WTC11 (cell line): ENCODE data around the gene GSTO1. TPM values are rescaled to one million over a fixed set of nuclear protein-coding genes. Genes with fewer than 3 reads are reported as not detected.

Experiments used
- ATAC-seq: fragments of 200-7000 bp; cut with Tn5 transposase; 2 replicates; pipeline ENCODE4 v1.10.0; 2021; ENCODE audit warnings: mild to moderate bottlenecking, moderate library complexity
- CTCF ChIA-PET: fragments of 300-600 bp; sonication (Branson Sonifier 250); formaldehyde crosslinking; loops from one replicate; lab custom pipeline; 2021; ENCODE audit warnings: antibody characterized with exemption; lab: Charles Lee
- POLR2A ChIA-PET: fragments of 350-600 bp; sonication (Branson Sonifier 250); formaldehyde crosslinking; loops from one replicate; lab custom pipeline; 2021; ENCODE audit warnings: antibody characterized with exemption; lab: Charles Lee
- DNase-seq: peaks from one replicate; pipeline ENCODE4 v3.0.0; 2021; ENCODE audit warnings: low spot score
- H3K27ac Mint-ChIP-seq: 2 replicates; pipeline ENCODE4 v1.8.0; 2021; ENCODE audit warnings: mixed read lengths
- H3K27me3 Mint-ChIP-seq: 2 replicates; pipeline ENCODE4 v1.8.0; 2021; ENCODE audit warnings: low read depth, mild to moderate bottlenecking, moderate library complexity, mixed read lengths
- H3K36me3 Mint-ChIP-seq: 2 replicates; pipeline ENCODE4 v1.8.0; 2021; ENCODE audit warnings: mixed read lengths
- H3K4me1 Mint-ChIP-seq: 2 replicates; pipeline ENCODE4 v1.8.0; 2022; ENCODE audit warnings: mixed read lengths
- H3K4me3 Mint-ChIP-seq: 2 replicates; pipeline ENCODE4 v1.8.0; 2021; ENCODE audit warnings: mild to moderate bottlenecking, moderate library complexity, mixed read lengths
- H3K9me3 Mint-ChIP-seq: 2 replicates; pipeline ENCODE4 v1.8.0; 2021; ENCODE audit warnings: mixed read lengths
- ARID4B ChIP-seq: sonication (generic); formaldehyde crosslinking; IDR thresholded peaks from 2 replicates; pipeline ENCODE4 v1.8.0; 2023; ENCODE audit warnings: missing genetic modification reagents, mild to moderate bottlenecking, borderline replicate concordance
- CREM ChIP-seq: sonication (generic); formaldehyde crosslinking; IDR thresholded peaks from 2 replicates; pipeline ENCODE4 v1.8.1; 2022; ENCODE audit warnings: mild to moderate bottlenecking, missing genetic modification reagents, moderate library complexity
- GTF2I ChIP-seq: fragments of 250-450 bp; sonication (Bioruptor Pico); conservative IDR thresholded peaks from 2 replicates; pipeline ENCODE4 v1.4.0; 2021; ENCODE audit warnings: mild to moderate bottlenecking
- IRF2 ChIP-seq: sonication (generic); formaldehyde crosslinking; IDR thresholded peaks from 2 replicates; pipeline ENCODE4 v1.8.0; 2022; ENCODE audit warnings: low read depth, missing genetic modification reagents, borderline replicate concordance
- JAZF1 ChIP-seq: fragments of 250-450 bp; sonication (Bioruptor Pico); IDR thresholded peaks from 2 replicates; pipeline ENCODE4 v1.9.0; 2021; ENCODE audit warnings: moderate library complexity, mild to moderate bottlenecking, inconsistent platforms
- JUN ChIP-seq: sonication (generic); formaldehyde crosslinking; IDR thresholded peaks from 2 replicates; pipeline ENCODE4 v1.8.0; 2023; ENCODE audit warnings: mild to moderate bottlenecking, missing genetic modification reagents
- KAT7 ChIP-seq: sonication (generic); formaldehyde crosslinking; IDR thresholded peaks from 2 replicates; pipeline ENCODE4 v1.8.1; 2023; ENCODE audit warnings: missing genetic modification reagents, mild to moderate bottlenecking, borderline replicate concordance
- TEAD1 ChIP-seq: sonication (generic); formaldehyde crosslinking; IDR thresholded peaks from 2 replicates; pipeline ENCODE4 v1.8.0; 2022; ENCODE audit warnings: mild to moderate bottlenecking, missing genetic modification reagents
- TEAD4 ChIP-seq: sonication (generic); formaldehyde crosslinking; IDR thresholded peaks from 2 replicates; pipeline ENCODE4 v1.8.0; 2022; ENCODE audit warnings: mild to moderate bottlenecking, missing genetic modification reagents
- ZNF121 ChIP-seq: sonication (generic); formaldehyde crosslinking; IDR thresholded peaks from 2 replicates; pipeline ENCODE4 v1.8.0; 2023; ENCODE audit warnings: missing genetic modification reagents
- ZNF219 ChIP-seq: sonication (generic); formaldehyde crosslinking; IDR thresholded peaks from 2 replicates; pipeline ENCODE4 v1.8.0; 2023; ENCODE audit warnings: missing genetic modification reagents, mild to moderate bottlenecking, borderline replicate concordance
- ZNF512 ChIP-seq: sonication (generic); formaldehyde crosslinking; IDR thresholded peaks from 2 replicates; pipeline ENCODE4 v1.8.1; 2022; ENCODE audit warnings: missing genetic modification reagents, borderline replicate concordance
- total RNA-seq: library from RNA; stranded (reverse); gene quantifications from 3 replicates; pipeline ENCODE4 v1.2.3, GENCODE V29; 2021
- TF ChIP-seq, protein P1 (sequence below): sonication (generic); formaldehyde crosslinking; IDR thresholded peaks from 2 replicates; pipeline ENCODE4 v1.8.1; 2023; ENCODE audit warnings: mild to moderate bottlenecking, missing genetic modification reagents
- TF ChIP-seq, protein P2 (sequence below): sonication (generic); formaldehyde crosslinking; IDR thresholded peaks from 2 replicates; pipeline ENCODE4 v1.8.0; 2023; ENCODE audit warnings: mild to moderate bottlenecking, missing genetic modification reagents
- TF ChIP-seq, protein P3 (sequence below): sonication (generic); formaldehyde crosslinking; IDR thresholded peaks from 2 replicates; pipeline ENCODE4 v1.8.1; 2023; ENCODE audit warnings: mild to moderate bottlenecking, missing genetic modification reagents
- TF ChIP-seq, protein P4 (sequence below): fragments of 200-600 bp; IDR thresholded peaks from 2 replicates; pipeline ENCODE4 v1.8.0; 2022; ENCODE audit warnings: antibody characterized with exemption
- TF ChIP-seq, protein P5 (sequence below): sonication (generic); formaldehyde crosslinking; IDR thresholded peaks from 2 replicates; pipeline ENCODE4 v1.8.1; 2022; ENCODE audit warnings: low read depth, mild to moderate bottlenecking, moderate library complexity, missing genetic modification reagents, borderline replicate concordance

The GSTO1 gene
- total RNA-seq, 1 experiment from 2014 or later = 87.9 TPM

DNA sequence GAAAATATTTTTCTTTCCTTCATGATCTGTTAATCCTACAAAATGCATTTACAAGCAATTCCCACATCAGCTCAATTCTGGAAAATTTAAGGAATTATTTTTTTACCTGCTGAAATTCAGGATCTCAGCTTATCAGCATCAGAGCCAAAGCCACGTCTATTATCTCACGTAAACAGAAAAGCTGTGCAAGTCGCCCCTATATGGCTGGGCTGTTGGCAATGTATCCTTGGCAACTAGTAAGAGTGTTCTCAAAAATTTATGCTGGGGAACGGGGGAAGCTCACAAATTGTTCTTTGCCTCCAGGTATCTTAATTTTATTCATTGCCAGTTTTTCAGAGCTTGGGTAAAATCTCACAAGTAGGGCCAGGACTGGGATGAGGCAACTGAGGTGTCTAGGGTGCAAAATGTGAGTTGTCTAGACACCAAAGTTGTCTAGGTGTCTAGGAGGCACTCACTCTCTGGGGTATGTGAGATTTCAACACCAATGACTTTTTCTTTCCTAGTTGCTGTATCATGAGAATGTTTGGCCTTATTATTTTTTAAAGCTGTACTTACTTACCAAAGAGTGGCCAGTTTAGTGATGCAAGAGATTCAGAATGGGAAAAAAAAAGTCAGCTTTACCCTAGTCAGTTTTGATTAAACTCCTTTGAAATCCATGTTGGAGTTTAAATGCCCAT, 19.3 kb downstream of the GSTO1 start (continued):
- TF ChIP-seq JAZF1 (CRISPR knock-in tag) (no peak), TEAD1 (CRISPR knock-in tag) (no peak), KAT7 (CRISPR knock-in tag) (no peak), IRF2 (CRISPR knock-in tag) (no peak), CREM (CRISPR knock-in tag) (no peak), GTF2I (CRISPR knock-in tag) (no peak)
- TF ChIP-seq, protein P1, sequence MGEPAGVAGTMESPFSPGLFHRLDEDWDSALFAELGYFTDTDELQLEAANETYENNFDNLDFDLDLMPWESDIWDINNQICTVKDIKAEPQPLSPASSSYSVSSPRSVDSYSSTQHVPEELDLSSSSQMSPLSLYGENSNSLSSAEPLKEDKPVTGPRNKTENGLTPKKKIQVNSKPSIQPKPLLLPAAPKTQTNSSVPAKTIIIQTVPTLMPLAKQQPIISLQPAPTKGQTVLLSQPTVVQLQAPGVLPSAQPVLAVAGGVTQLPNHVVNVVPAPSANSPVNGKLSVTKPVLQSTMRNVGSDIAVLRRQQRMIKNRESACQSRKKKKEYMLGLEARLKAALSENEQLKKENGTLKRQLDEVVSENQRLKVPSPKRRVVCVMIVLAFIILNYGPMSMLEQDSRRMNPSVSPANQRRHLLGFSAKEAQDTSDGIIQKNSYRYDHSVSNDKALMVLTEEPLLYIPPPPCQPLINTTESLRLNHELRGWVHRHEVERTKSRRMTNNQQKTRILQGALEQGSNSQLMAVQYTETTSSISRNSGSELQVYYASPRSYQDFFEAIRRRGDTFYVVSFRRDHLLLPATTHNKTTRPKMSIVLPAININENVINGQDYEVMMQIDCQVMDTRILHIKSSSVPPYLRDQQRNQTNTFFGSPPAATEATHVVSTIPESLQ (CRISPR knock-in tag) = no peak
- TF ChIP-seq, protein P2, sequence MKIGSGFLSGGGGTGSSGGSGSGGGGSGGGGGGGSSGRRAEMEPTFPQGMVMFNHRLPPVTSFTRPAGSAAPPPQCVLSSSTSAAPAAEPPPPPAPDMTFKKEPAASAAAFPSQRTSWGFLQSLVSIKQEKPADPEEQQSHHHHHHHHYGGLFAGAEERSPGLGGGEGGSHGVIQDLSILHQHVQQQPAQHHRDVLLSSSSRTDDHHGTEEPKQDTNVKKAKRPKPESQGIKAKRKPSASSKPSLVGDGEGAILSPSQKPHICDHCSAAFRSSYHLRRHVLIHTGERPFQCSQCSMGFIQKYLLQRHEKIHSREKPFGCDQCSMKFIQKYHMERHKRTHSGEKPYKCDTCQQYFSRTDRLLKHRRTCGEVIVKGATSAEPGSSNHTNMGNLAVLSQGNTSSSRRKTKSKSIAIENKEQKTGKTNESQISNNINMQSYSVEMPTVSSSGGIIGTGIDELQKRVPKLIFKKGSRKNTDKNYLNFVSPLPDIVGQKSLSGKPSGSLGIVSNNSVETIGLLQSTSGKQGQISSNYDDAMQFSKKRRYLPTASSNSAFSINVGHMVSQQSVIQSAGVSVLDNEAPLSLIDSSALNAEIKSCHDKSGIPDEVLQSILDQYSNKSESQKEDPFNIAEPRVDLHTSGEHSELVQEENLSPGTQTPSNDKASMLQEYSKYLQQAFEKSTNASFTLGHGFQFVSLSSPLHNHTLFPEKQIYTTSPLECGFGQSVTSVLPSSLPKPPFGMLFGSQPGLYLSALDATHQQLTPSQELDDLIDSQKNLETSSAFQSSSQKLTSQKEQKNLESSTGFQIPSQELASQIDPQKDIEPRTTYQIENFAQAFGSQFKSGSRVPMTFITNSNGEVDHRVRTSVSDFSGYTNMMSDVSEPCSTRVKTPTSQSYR (CRISPR knock-in tag) = no peak
- TF ChIP-seq, protein P3, sequence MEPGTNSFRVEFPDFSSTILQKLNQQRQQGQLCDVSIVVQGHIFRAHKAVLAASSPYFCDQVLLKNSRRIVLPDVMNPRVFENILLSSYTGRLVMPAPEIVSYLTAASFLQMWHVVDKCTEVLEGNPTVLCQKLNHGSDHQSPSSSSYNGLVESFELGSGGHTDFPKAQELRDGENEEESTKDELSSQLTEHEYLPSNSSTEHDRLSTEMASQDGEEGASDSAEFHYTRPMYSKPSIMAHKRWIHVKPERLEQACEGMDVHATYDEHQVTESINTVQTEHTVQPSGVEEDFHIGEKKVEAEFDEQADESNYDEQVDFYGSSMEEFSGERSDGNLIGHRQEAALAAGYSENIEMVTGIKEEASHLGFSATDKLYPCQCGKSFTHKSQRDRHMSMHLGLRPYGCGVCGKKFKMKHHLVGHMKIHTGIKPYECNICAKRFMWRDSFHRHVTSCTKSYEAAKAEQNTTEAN (CRISPR knock-in tag) = no peak

GRCh38 chr10:104274762-104275721, 20.4 kb downstream of the GSTO1 start:
- Mint-ChIP-seq H3K9me3 (no peaks in the 10 kb centered on the region), H3K27ac (no peak overlapping the region), H3K4me3 (peak overlapping the region; percentile 70), H3K27me3 (peaks cover 12% of the 10 kb centered on the region), H3K36me3 (peaks cover 3% of the 10 kb centered on the region; the same call in 1 of the 2 replicates), H3K4me1 (peaks cover 10% of the 10 kb centered on the region)
- ChIA-PET CTCF (interaction anchor here (0.5 to 8.8 kb wide), 56 partner anchors 8 to 388 kb away, joined by 3 to 126 read pairs (median 6); partner anchors contain the start of genes CFAP58, GSTO1, ITPRIP and SFR1), POLR2A (interaction anchor here (0.6 to 1.5 kb wide), 7 partner anchors 20 to 208 kb away, joined by 3 to 6 read pairs (median 3); partner anchors contain the start of genes CFAP43, GSTO1, ITPRIP and SFR1)
- peak; percentile 79 for DNase-seq
- peak; percentile 94 for ATAC-seq
- TF ChIP-seq, protein P4, sequence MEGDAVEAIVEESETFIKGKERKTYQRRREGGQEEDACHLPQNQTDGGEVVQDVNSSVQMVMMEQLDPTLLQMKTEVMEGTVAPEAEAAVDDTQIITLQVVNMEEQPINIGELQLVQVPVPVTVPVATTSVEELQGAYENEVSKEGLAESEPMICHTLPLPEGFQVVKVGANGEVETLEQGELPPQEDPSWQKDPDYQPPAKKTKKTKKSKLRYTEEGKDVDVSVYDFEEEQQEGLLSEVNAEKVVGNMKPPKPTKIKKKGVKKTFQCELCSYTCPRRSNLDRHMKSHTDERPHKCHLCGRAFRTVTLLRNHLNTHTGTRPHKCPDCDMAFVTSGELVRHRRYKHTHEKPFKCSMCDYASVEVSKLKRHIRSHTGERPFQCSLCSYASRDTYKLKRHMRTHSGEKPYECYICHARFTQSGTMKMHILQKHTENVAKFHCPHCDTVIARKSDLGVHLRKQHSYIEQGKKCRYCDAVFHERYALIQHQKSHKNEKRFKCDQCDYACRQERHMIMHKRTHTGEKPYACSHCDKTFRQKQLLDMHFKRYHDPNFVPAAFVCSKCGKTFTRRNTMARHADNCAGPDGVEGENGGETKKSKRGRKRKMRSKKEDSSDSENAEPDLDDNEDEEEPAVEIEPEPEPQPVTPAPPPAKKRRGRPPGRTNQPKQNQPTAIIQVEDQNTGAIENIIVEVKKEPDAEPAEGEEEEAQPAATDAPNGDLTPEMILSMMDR = peak; percentile 71
- no peak for TF ChIP-seq ZNF512
- peak; percentile 44; the same call in 1 of the 2 replicates for TF ChIP-seq ZNF121 (CRISPR knock-in tag)
- TF ChIP-seq JUN = no peak
- 0 out of 2 replicates have a peak, but pooled peaks have one; percentile 40 for TF ChIP-seq ARID4B
- TF ChIP-seq, protein P5, sequence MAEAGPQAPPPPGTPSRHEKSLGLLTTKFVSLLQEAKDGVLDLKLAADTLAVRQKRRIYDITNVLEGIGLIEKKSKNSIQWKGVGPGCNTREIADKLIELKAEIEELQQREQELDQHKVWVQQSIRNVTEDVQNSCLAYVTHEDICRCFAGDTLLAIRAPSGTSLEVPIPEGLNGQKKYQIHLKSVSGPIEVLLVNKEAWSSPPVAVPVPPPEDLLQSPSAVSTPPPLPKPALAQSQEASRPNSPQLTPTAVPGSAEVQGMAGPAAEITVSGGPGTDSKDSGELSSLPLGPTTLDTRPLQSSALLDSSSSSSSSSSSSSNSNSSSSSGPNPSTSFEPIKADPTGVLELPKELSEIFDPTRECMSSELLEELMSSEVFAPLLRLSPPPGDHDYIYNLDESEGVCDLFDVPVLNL (CRISPR knock-in tag) = no peak
- no peak for TF ChIP-seq ZNF219 (CRISPR knock-in tag)
- no peak for TF ChIP-seq KAT7 (CRISPR knock-in tag)
- TF ChIP-seq TEAD4 = no peak
